ENCODE data around the gene TTYH2. TPM values are rescaled to one million over a fixed set of nuclear protein-coding genes. Genes with fewer than 3 reads are reported as not detected.

TTYH2 gene
- total and polyA plus RNA-seq, 7 donors = 0.60 to 10.0 (median 4.9) TPM

GRCh38 chr17:74251051-74251450, 37.7 kb downstream of the TTYH2 start:
- 88 to 93% methylated on average over 8 of the region's 8 CpGs for WGBS, 2 donors
- H3K4me1 ChIP-seq = no peaks in the 10 kb centered on the region
- intact Hi-C loops (cut with DNase I) = no loop called here
- H3K27ac ChIP-seq = no peak overlapping the region
- H3K36me3 ChIP-seq = peaks cover 0 to 11% (median 0%) of the 10 kb centered on the region in 4 donors
- no peak for TF ChIP-seq CTCF (IDR thresholded peaks at IDR 0.05)
- no peak for TF ChIP-seq POLR2A (IDR thresholded peaks at IDR 0.05)
- TF ChIP-seq POLR2AphosphoS5 (IDR thresholded peaks at IDR 0.05) = no peak
- TF ChIP-seq EP300 (IDR thresholded peaks at IDR 0.05) = no peak
- H3K27me3 ChIP-seq = no peaks in the 10 kb centered on the region
- H3K9me3 ChIP-seq = no peaks in the 10 kb centered on the region
- H3K4me3 ChIP-seq = no peak overlapping the region
- no peak for DNase-seq

- Histone ChIP-seq H3K27me3 (no peaks in the 10 kb centered on the region), H3K36me3 (peaks cover 0 to 11% (median 0%) of the 10 kb centered on the region in 4 donors), H3K4me1 (no peaks in the 10 kb centered on the region), H3K4me3 (no peak overlapping the region), H3K27ac (no peak overlapping the region), H3K9me3 (no peaks in the 10 kb centered on the region)
- WGBS, 2 donors = 89% methylated on average over 6 of the region's 6 CpGs
- intact Hi-C loops (cut with DNase I) = no loop called here
- TF ChIP-seq CTCF (IDR thresholded peaks at IDR 0.05) (no peak), POLR2AphosphoS5 (IDR thresholded peaks at IDR 0.05) (no peak), POLR2A (IDR thresholded peaks at IDR 0.05) (no peak), EP300 (IDR thresholded peaks at IDR 0.05) (no peak)
- DNase-seq = no peak
Measured at GRCh38 chr17:74251569-74251968, 38.2 kb downstream of the TTYH2 start.

- H3K27me3 ChIP-seq = no peaks in the 10 kb centered on the region
- no peaks in the 10 kb centered on the region for H3K9me3 ChIP-seq
- 84% methylated on average over 8 of the region's 8 CpGs for WGBS, 2 donors
- TF ChIP-seq CTCF (IDR thresholded peaks at IDR 0.05) (no peak), POLR2AphosphoS5 (IDR thresholded peaks at IDR 0.05) (no peak), EP300 (IDR thresholded peaks at IDR 0.05) (no peak)
- no peaks in the 10 kb centered on the region for H3K4me1 ChIP-seq
- no peak overlapping the region for H3K4me3 ChIP-seq
- H3K27ac ChIP-seq = no peak overlapping the region
- DNase-seq = no peak
- peaks cover 0 to 11% (median 0%) of the 10 kb centered on the region in 4 donors for H3K36me3 ChIP-seq
- intact Hi-C loops (cut with DNase I) = no loop called here
Measured at GRCh38 chr17:74252211-74252610, 38.8 kb downstream of the TTYH2 start.

GRCh38 chr17:74253036-74253435, 39.7 kb downstream of the TTYH2 start:
- 87 to 92% methylated on average over 13 of the region's 13 CpGs for WGBS, 2 donors
- H3K36me3 ChIP-seq = peaks cover 0 to 11% (median 0%) of the 10 kb centered on the region in 4 donors

More at GRCh38 chr17:74253036-74253435, 39.7 kb downstream of the TTYH2 start:
- Histone ChIP-seq H3K4me1 (no peaks in the 10 kb centered on the region), H3K27me3 (no peaks in the 10 kb centered on the region), H3K27ac (no peak overlapping the region), H3K9me3 (no peaks in the 10 kb centered on the region), H3K4me3 (no peak overlapping the region)
- DNase-seq = no peak
- TF ChIP-seq CTCF (IDR thresholded peaks at IDR 0.05) (no peak), POLR2A (IDR thresholded peaks at IDR 0.05) (no peak), POLR2AphosphoS5 (IDR thresholded peaks at IDR 0.05) (no peak), EP300 (IDR thresholded peaks at IDR 0.05) (no peak)
- intact Hi-C loops (cut with DNase I) = no loop called here

Data from sigmoid colon (tissue), 7 donors.